SU-DHL-6 (cell line): ENCODE results near the gene SPATA33.

ENCODE experiments used
- H2AFZ ChIP-seq: fragments of 200-600 bp; sonication (generic); 2 replicates; pipeline ENCODE4 v1.6.1; 2014; ENCODE audit warnings: low read depth, mild to moderate bottlenecking, moderate library complexity, mixed read lengths, antibody characterized with exemption, low read length; ENCODE audit not compliant: severe bottlenecking
- H3F3A ChIP-seq: fragments of 200-600 bp; shearing (Covaris generic); 2 replicates; pipeline ENCODE4 v1.6.0; 2016; ENCODE audit warnings: antibody characterized with exemption, mild to moderate bottlenecking; ENCODE audit not compliant: insufficient read depth
- H3K27ac ChIP-seq: fragments of 200-600 bp; sonication (generic); 2 replicates; pipeline ENCODE4 v1.5.1; 2016; ENCODE audit warnings: low read depth, mild to moderate bottlenecking, low read length, moderate library complexity, mixed read lengths
- H3K27me3 ChIP-seq: fragments of 200-600 bp; sonication (generic), shearing (Covaris generic); 2 replicates; pipeline ENCODE4 v1.6.0; 2014; ENCODE audit warnings: mild to moderate bottlenecking, low read length
- H3K36me3 ChIP-seq: fragments of 200-600 bp; sonication (generic); 2 replicates; pipeline ENCODE4 v1.6.1; 2014; ENCODE audit warnings: mild to moderate bottlenecking, low read length, mixed read lengths
- H3K4me2 ChIP-seq: fragments of 300-600, 200-600 bp; shearing (Covaris generic), sonication (generic); 2 replicates; pipeline ENCODE4 v1.6.0; 2014; ENCODE audit warnings: low read length, low read depth, mild to moderate bottlenecking; ENCODE audit not compliant: poor library complexity, severe bottlenecking
- H3K4me3 ChIP-seq: fragments of 200-600 bp; sonication (generic); 2 replicates; pipeline ENCODE4 v1.5.1; 2014; ENCODE audit warnings: antibody characterized with exemption, low read length, mild to moderate bottlenecking, mixed read lengths; ENCODE audit not compliant: insufficient read depth, poor library complexity, severe bottlenecking
- H3K79me2 ChIP-seq: fragments of 200-600 bp; sonication (generic); 2 replicates; pipeline ENCODE4 v1.6.1; 2014; ENCODE audit warnings: mild to moderate bottlenecking, low read length, moderate library complexity; ENCODE audit not compliant: insufficient read depth
- H3K9ac ChIP-seq: fragments of 200-600 bp; sonication (generic); 2 replicates; pipeline ENCODE4 v1.7.0; 2014; ENCODE audit warnings: mild to moderate bottlenecking, low read length
- H3K9me2 ChIP-seq: fragments of 200-600 bp; sonication (generic); replicated peaks from 2 replicates; pipeline ENCODE4 v1.6.1; 2014; ENCODE audit warnings: low read length; ENCODE audit not compliant: insufficient read depth
- H3K9me3 ChIP-seq: fragments of 200-600 bp; sonication (generic); 2 replicates; pipeline ENCODE4 v1.6.1; 2014; ENCODE audit warnings: low read length, mixed read lengths; ENCODE audit not compliant: insufficient read depth
- H4K20me1 ChIP-seq: fragments of 200-600 bp; sonication (generic); 2 replicates; pipeline ENCODE4 v1.6.1; 2014; ENCODE audit warnings: low read depth, mild to moderate bottlenecking, antibody characterized with exemption, low read length, moderate library complexity, mixed read lengths
- EZH2phosphoT487 ChIP-seq: fragments of 200-600 bp; sonication (generic), shearing (Covaris generic); conservative IDR thresholded peaks from 2 replicates; pipeline ENCODE4 v1.6.1; 2018; ENCODE audit warnings: mild to moderate bottlenecking, antibody characterized with exemption, low read length, moderate library complexity, mixed read lengths
- TF ChIP-seq, protein P1 (sequence below): fragments of 200-600 bp; sonication (generic); IDR thresholded peaks from one replicate; pipeline ENCODE4 v1.5.1; 2017; ENCODE audit warnings: antibody characterized with exemption, mild to moderate bottlenecking, low read length, moderate library complexity; ENCODE audit not compliant: insufficient read depth, poor library complexity, severe bottlenecking

Gene SPATA33

GRCh38 chr16:89705006-89705405, 47.4 kb downstream of the SPATA33 start:
- Histone ChIP-seq H3K9ac (no peak overlapping the region), H3K27ac (no peak overlapping the region)
- TF ChIP-seq, protein P1, sequence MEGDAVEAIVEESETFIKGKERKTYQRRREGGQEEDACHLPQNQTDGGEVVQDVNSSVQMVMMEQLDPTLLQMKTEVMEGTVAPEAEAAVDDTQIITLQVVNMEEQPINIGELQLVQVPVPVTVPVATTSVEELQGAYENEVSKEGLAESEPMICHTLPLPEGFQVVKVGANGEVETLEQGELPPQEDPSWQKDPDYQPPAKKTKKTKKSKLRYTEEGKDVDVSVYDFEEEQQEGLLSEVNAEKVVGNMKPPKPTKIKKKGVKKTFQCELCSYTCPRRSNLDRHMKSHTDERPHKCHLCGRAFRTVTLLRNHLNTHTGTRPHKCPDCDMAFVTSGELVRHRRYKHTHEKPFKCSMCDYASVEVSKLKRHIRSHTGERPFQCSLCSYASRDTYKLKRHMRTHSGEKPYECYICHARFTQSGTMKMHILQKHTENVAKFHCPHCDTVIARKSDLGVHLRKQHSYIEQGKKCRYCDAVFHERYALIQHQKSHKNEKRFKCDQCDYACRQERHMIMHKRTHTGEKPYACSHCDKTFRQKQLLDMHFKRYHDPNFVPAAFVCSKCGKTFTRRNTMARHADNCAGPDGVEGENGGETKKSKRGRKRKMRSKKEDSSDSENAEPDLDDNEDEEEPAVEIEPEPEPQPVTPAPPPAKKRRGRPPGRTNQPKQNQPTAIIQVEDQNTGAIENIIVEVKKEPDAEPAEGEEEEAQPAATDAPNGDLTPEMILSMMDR, result no peak
- TF ChIP-seq EZH2phosphoT487, result no peak

DNA sequence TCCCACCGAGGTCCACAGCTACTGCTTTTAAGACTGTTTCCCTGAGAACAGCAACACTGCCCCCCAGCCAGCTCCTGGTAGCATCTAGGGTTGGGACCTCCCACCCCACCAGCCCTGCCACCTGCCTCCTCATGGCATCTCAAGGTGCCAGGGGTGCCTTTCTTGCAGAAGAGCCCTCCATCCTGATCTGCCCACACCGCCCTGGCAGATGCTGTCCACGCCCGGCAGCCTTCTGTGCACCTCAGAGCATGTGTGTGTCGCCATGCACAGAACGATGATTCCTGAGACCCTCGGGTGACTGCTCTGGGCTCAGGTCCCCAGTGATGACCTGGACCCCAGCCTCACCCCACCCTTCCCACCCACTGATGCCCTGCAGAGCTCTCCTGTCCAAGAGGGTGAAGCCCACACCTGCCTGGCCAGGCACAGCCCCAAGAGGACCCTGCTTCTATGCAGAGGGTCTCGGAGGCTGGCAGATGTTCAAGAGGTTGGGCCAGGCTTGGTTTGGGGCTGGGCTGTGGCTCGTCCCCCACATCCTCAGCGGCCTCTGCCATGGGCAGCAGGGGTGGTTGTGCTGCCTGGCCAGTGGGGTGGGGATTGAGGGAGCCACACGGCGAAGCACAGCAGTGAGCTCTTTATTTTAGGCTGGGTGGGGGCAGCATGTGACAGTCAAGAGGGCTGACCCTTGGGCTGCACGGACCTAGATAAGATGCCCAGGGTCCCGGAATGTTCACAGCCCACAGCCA, 49.1 kb downstream of the SPATA33 start:
- Histone ChIP-seq H3K27me3 (no peaks in the 10 kb centered on the region), H3K4me2 (no peak overlapping the region), H3K36me3 (no peaks in the 10 kb centered on the region), H3K27ac (no peak overlapping the region), H3K4me3 (no peak overlapping the region), H3K9me2 (no peaks in the 10 kb centered on the region), H3K79me2 (no peaks in the 10 kb centered on the region), H4K20me1 (no peaks in the 10 kb centered on the region), H2AFZ (no peak overlapping the region), H3K9ac (no peak overlapping the region), H3F3A (no peaks in the 10 kb centered on the region), H3K9me3 (no peaks in the 10 kb centered on the region)
- TF ChIP-seq, protein P1, result no peak
- no peak for TF ChIP-seq EZH2phosphoT487

More at GRCh38 chr16:89705006-89705405, 47.4 kb downstream of the SPATA33 start:
- Histone ChIP-seq H3K9me3 (no peaks in the 10 kb centered on the region), H3K36me3 (no peaks in the 10 kb centered on the region), H2AFZ (no peak overlapping the region), H3K79me2 (no peaks in the 10 kb centered on the region), H3K9me2 (no peaks in the 10 kb centered on the region), H3K4me3 (no peak overlapping the region), H3K4me2 (no peak overlapping the region), H3F3A (no peaks in the 10 kb centered on the region), H3K27me3 (no peaks in the 10 kb centered on the region), H4K20me1 (no peaks in the 10 kb centered on the region)

- Histone ChIP-seq H3K9me3 (no peaks in the 10 kb centered on the region), H4K20me1 (no peaks in the 10 kb centered on the region), H3K36me3 (no peaks in the 10 kb centered on the region), H3K27me3 (no peaks in the 10 kb centered on the region), H3K9me2 (no peaks in the 10 kb centered on the region), H3K27ac (no peak overlapping the region), H3K4me2 (no peak overlapping the region), H3F3A (no peaks in the 10 kb centered on the region), H2AFZ (no peak overlapping the region), H3K9ac (no peak overlapping the region), H3K4me3 (no peak overlapping the region), H3K79me2 (no peaks in the 10 kb centered on the region; the same call in 1 of the 2 replicates)
- TF ChIP-seq, protein P1, result no peak
- TF ChIP-seq EZH2phosphoT487, result no peak
Observed at GRCh38 chr16:89707695-89708094, 50.1 kb downstream of the SPATA33 start.
